GM18511 (cell line): Measurements from ENCODE around the gene ATP1A3.
A peak's percentile ranks its signal among the peaks of the same experiment; 100 is the strongest.
"Not testable (repeated sequence)": the region's sequence is repeated elsewhere in the genome, so short reads cannot be mapped to it uniquely, and the experiment has no call there.

ENCODE experiments used
- ATAC-seq: cut with Tn5 transposase; IDR thresholded peaks from one replicate; pipeline ENCODE4 v1.9.1; 2021; ENCODE audit warnings: mild to moderate bottlenecking, moderate library complexity; ENCODE audit not compliant: unreplicated experiment

Gene ATP1A3

GRCh38 chr19:41993612-41994483 lies at the start of gene ATP1A3:
TSS of gene ATP1A3 (minus strand) at chr19:41994230. CDS start at chr19:41994076, 154 bp downstream.
- ATAC-seq, result no peak

- ATAC-seq, result no peak
Measured at GRCh38 chr19:42042455-42043170, 48.6 kb upstream of the ATP1A3 start.

- ATAC-seq, result not testable (repeated sequence)
Measured at GRCh38 chr19:42040491-42040890, 46.5 kb upstream of the ATP1A3 start.

- no peak for ATAC-seq
Measured at GRCh38 chr19:42040031-42040430, 46.0 kb upstream of the ATP1A3 start.

GRCh38 chr19:42038666-42039065 lies 44.6 kb upstream of the ATP1A3 start:
- ATAC-seq, result no peak

- no peak for ATAC-seq
Measured at GRCh38 chr19:42037649-42038048, 43.6 kb upstream of the ATP1A3 start.

- peak; percentile 51 for ATAC-seq
Measured at GRCh38 chr19:42034640-42035391, 40.8 kb upstream of the ATP1A3 start.

GRCh38 chr19:42033413-42033812 lies 39.4 kb upstream of the ATP1A3 start:
- ATAC-seq, result no peak

GRCh38 chr19:42032431-42032830 lies 38.4 kb upstream of the ATP1A3 start:
- ATAC-seq, result no peak

GRCh38 chr19:42030645-42031440 lies 36.8 kb upstream of the ATP1A3 start:
- ATAC-seq, result no peak

GRCh38 chr19:42028304-42029216 lies 34.5 kb upstream of the ATP1A3 start:
- no peak for ATAC-seq

- ATAC-seq, result no peak
Measured at GRCh38 chr19:42024622-42025111, 30.6 kb upstream of the ATP1A3 start.

GRCh38 chr19:42023943-42024260 lies 29.9 kb upstream of the ATP1A3 start:
- no peak for ATAC-seq

- no peak for ATAC-seq
Measured at GRCh38 chr19:42023121-42023942, 29.3 kb upstream of the ATP1A3 start.

GRCh38 chr19:42022616-42023015 lies 28.6 kb upstream of the ATP1A3 start:
- ATAC-seq, result no peak

- no peak for ATAC-seq
Measured at GRCh38 chr19:42021185-42021584, 27.2 kb upstream of the ATP1A3 start.

- no peak for ATAC-seq
Measured at GRCh38 chr19:42018503-42019193, 24.6 kb upstream of the ATP1A3 start.

GRCh38 chr19:42017040-42017439 lies 23.0 kb upstream of the ATP1A3 start:
- no peak for ATAC-seq
